Keratinocyte (primary cell): ENCODE results near the gene NHSL1. TPM values are rescaled to one million over a fixed set of nuclear protein-coding genes. Genes with fewer than 3 reads are reported as not detected.

Source experiments
- DNase-seq: peaks from one replicate; pipeline ENCODE4 v3.0.0-alpha.2; 2011; ENCODE audit warnings: low read depth, missing footprints, low spot score
- FAIRE-seq: peaks from 2 replicates; lab custom pipeline; 2011; peaks lifted over from hg19 to GRCh38; lab: Jason Lieb, UNC
- H2AFZ ChIP-seq: 2 replicates; pipeline ENCODE4 v1.6.0; 2012; ENCODE audit warnings: low read length, control low read depth, inconsistent platforms; ENCODE audit not compliant: control insufficient read depth
- H3K27ac ChIP-seq: 2 replicates; pipeline ENCODE4 v1.5.1; 2011; ENCODE audit warnings: low read length; ENCODE audit not compliant: control insufficient read depth, insufficient read depth
- H3K27me3 ChIP-seq: 3 replicates; pipeline ENCODE4 v1.6.0; 2011; ENCODE audit warnings: low read length; ENCODE audit not compliant: control insufficient read depth, insufficient read depth; ENCODE audit errors: extremely low read depth
- H3K36me3 ChIP-seq, 2 experiments: 2 replicates in 1 of 2; 3 replicates in 1 of 2; pipeline ENCODE4 v1.5.1; 2011; ENCODE audit warnings: low read length in 2 of 2, mild to moderate bottlenecking in 1 of 2; ENCODE audit not compliant: control insufficient read depth in 2 of 2, insufficient read depth in 2 of 2; ENCODE audit errors: extremely low read depth in 1 of 2
- H3K4me1 ChIP-seq: 3 replicates; pipeline ENCODE4 v1.5.1; 2011; ENCODE audit warnings: low read length; ENCODE audit not compliant: control insufficient read depth, insufficient read depth; ENCODE audit errors: extremely low read depth
- H3K4me2 ChIP-seq: 3 replicates; pipeline ENCODE4 v1.6.0; 2011; ENCODE audit warnings: low read depth, low read length; ENCODE audit not compliant: control insufficient read depth, insufficient read depth; ENCODE audit errors: extremely low read depth
- H3K4me3 ChIP-seq, 3 experiments: fragments of 200-600 bp in 1 of 3; sonication (generic) in 1 of 3; 2 replicates in 2 of 3; 3 replicates in 1 of 3; pipeline ENCODE4 v1.5.1; 2011 to 2016; ENCODE audit warnings: low read length in 3 of 3, mild to moderate bottlenecking in 3 of 3, control low read depth in 2 of 3, inconsistent platforms in 1 of 3, low read depth in 1 of 3, mixed read lengths in 1 of 3, mixed run types in 1 of 3, moderate library complexity in 1 of 3; ENCODE audit not compliant: control insufficient read depth in 2 of 3, insufficient read depth in 2 of 3; ENCODE audit errors: extremely low read depth in 1 of 3
- H3K79me2 ChIP-seq: 2 replicates; pipeline ENCODE4 v1.6.0; 2012; ENCODE audit warnings: low read length; ENCODE audit not compliant: control insufficient read depth, insufficient read depth
- H3K9ac ChIP-seq: 3 replicates; pipeline ENCODE4 v1.6.0; 2011; ENCODE audit warnings: low read length; ENCODE audit not compliant: control insufficient read depth, insufficient read depth; ENCODE audit errors: extremely low read depth
- H3K9me1 ChIP-seq: 3 replicates; pipeline ENCODE4 v1.6.0; 2011; ENCODE audit warnings: low read length; ENCODE audit not compliant: control insufficient read depth, insufficient read depth; ENCODE audit errors: extremely low read depth
- H3K9me3 ChIP-seq: 2 replicates; pipeline ENCODE4 v1.5.1; 2012; ENCODE audit warnings: low read depth, low read length; ENCODE audit not compliant: control insufficient read depth
- H4K20me1 ChIP-seq: 3 replicates; pipeline ENCODE4 v1.6.0; 2011; ENCODE audit warnings: low read length; ENCODE audit not compliant: control insufficient read depth, insufficient read depth; ENCODE audit errors: extremely low read depth
- EZH2 ChIP-seq: IDR thresholded peaks from one replicate; pipeline ENCODE4 v1.6.1; 2012; ENCODE audit warnings: inconsistent platforms, mild to moderate bottlenecking, low read length, moderate library complexity
- dilution Hi-C: fragments of 300-500 bp; cut with MboI; formaldehyde crosslinking; loops from one replicate; pipeline ENCODE4 v1.7.0; 2020; ENCODE audit warnings: low sequenced_read_pairs; ENCODE audit not compliant: extremely low pct_ligation_motif_present
- polyA plus RNA-seq, 5 experiments: library from polyadenylated mRNA; depleted of rRNA in 3 of 5; stranded (reverse) in 3 of 5; stranded (forward) in 1 of 5; unstranded in 1 of 5; fragments of >200 nt; gene quantifications; 1 replicate in 1 of 5; 2 replicates in 3 of 5; 3 replicates in 1 of 5; pipeline versions ENCODE4 v1.2.1 to v1.2.3, GENCODE V29; 2011 to 2012; ENCODE audit warnings: missing spikeins in 2 of 5, low read depth in 1 of 5, low replicate concordance in 1 of 5
- TF ChIP-seq, protein P1 (sequence below), 3 experiments: IDR thresholded peaks in 1 of 3; conservative IDR thresholded peaks in 1 of 3; optimal IDR thresholded peaks in 1 of 3; 2 replicates in 2 of 3; 3 replicates in 1 of 3; pipeline versions ENCODE3 to v1.5.1; 2011; ENCODE audit warnings: low read length in 3 of 3, mild to moderate bottlenecking in 3 of 3, moderate library complexity in 2 of 3, control low read depth in 1 of 3, inconsistent platforms in 1 of 3; ENCODE audit not compliant: insufficient read depth in 2 of 3; ENCODE audit errors: extremely low read depth in 1 of 3

Gene NHSL1
- polyA plus RNA-seq, 1 donor (not counting 4 experiments of a cell fraction or from before 2014, with no cell fraction given) = 11.8 TPM

DNA sequence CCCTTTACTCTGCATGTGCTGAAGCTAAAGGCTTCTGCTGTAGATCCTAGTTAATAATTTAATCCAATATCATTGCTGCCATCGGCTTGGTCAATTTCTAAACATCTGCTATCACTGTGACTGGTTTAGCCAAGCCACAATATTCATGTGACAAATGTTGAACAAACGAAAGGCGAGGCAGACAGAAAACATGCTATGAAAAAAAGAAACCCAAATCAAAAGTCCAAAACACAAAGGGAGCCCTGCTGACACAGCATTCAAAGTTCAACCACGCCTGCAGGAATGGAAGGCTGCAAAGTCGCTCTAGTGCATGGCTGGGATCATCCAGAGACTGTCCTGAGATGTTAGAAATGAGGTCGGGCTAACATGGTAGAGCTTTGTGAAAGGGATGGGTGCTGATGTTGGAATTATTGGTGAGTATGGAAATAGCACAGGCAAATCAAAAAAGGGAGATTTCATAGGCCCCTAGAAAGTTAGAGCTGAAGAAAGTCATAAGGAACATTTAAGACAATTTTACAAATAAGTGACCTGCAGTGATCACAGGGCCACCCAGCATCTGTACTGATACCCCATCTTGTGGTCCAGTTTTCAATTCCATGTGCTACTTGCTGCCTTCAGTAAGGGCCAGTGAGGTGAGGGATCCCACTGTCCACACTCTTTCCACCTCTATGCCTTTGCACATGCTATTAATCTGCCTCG, 8.8 kb upstream of the NHSL1 start:
- H3K36me3 ChIP-seq = no peaks in the 10 kb centered on the region
- dilution Hi-C loops = no loop called here
- peaks cover 19% of the 10 kb centered on the region for H3K79me2 ChIP-seq
- H3K4me3 ChIP-seq = no peak overlapping the region
- no peaks in the 10 kb centered on the region for H4K20me1 ChIP-seq
- no peak overlapping the region for H2AFZ ChIP-seq
- H3K27me3 ChIP-seq = no peaks in the 10 kb centered on the region
- no peak overlapping the region for H3K27ac ChIP-seq
- FAIRE-seq (no peak), DNase-seq (no peak)
- TF ChIP-seq EZH2 = no peak
- TF ChIP-seq, protein P1, sequence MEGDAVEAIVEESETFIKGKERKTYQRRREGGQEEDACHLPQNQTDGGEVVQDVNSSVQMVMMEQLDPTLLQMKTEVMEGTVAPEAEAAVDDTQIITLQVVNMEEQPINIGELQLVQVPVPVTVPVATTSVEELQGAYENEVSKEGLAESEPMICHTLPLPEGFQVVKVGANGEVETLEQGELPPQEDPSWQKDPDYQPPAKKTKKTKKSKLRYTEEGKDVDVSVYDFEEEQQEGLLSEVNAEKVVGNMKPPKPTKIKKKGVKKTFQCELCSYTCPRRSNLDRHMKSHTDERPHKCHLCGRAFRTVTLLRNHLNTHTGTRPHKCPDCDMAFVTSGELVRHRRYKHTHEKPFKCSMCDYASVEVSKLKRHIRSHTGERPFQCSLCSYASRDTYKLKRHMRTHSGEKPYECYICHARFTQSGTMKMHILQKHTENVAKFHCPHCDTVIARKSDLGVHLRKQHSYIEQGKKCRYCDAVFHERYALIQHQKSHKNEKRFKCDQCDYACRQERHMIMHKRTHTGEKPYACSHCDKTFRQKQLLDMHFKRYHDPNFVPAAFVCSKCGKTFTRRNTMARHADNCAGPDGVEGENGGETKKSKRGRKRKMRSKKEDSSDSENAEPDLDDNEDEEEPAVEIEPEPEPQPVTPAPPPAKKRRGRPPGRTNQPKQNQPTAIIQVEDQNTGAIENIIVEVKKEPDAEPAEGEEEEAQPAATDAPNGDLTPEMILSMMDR (optimal IDR thresholded peaks at IDR 0.05 in 1 of 3, IDR thresholded peaks at IDR 0.05 in 1 of 3, conservative IDR thresholded peaks at IDR 0.05 in 1 of 3; ENCODE audit: extremely low read depth in 1 of 3, insufficient read depth in 2 of 3, low read length in 3 of 3) = no peak
- no peak overlapping the region for H3K4me2 ChIP-seq
- H3K9me3 ChIP-seq = no peaks in the 10 kb centered on the region
- no peaks in the 10 kb centered on the region for H3K4me1 ChIP-seq
- H3K9ac ChIP-seq = no peak overlapping the region
- H3K9me1 ChIP-seq = no peaks in the 10 kb centered on the region

DNA sequence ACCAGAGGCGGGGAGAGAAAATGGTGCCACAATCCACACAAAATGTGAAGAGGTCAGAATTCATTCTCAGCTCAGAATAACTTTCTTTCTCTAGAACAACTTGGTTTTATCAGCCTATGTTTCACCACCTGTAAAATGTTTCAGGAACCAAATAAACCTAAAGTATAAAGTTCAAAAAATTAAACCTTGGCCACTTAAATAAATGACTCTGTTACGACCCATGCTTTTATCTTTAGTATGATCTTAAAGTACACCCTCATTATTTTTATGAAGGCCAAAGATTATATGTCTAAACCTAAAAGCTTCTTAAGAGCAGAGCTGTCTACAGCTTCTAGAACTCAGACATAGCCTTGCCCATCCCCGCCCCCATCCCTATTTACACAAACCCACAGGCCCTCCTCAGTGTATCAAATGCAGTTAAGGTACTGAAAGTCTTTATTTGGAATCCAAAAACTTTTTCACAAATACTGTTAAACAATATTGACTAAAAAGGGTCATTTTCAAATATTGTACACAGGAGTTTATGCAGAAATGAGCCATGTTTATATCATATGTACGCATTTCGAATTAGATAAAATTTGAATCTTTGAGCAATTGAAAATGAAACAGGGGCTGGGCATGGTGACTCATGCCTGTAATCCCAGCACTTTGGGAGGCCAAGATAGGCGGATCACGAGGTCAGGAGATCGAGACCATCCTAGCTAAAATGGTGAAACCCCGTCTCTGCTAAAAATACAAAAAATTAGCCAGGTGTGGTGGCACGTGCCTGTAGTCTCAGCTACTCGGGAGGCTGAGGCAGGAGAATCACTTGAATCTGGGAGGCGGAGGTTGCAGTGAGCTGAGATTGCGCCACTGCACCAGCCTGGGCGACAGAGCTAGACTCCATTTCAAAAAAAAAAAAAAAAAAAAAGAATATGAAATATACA, 5.7 kb upstream of the NHSL1 start:
- Histone ChIP-seq H3K9ac (no peak overlapping the region), H2AFZ (no peak overlapping the region), H4K20me1 (no peaks in the 10 kb centered on the region), H3K4me1 (peaks cover 2% of the 10 kb centered on the region), H3K79me2 (peaks cover 21% of the 10 kb centered on the region), H3K4me2 (no peak overlapping the region), H3K27ac (no peak overlapping the region), H3K27me3 (no peaks in the 10 kb centered on the region), H3K4me3 (no peak overlapping the region), H3K9me3 (no peaks in the 10 kb centered on the region), H3K36me3 (no peaks in the 10 kb centered on the region), H3K9me1 (no peaks in the 10 kb centered on the region)
- no peak for TF ChIP-seq EZH2
- TF ChIP-seq, protein P1 (optimal IDR thresholded peaks at IDR 0.05 in 1 of 3, IDR thresholded peaks at IDR 0.05 in 1 of 3, conservative IDR thresholded peaks at IDR 0.05 in 1 of 3; ENCODE audit: extremely low read depth in 1 of 3, insufficient read depth in 2 of 3, low read length in 3 of 3) = no peak
- DNase-seq = no peak
- no peak for FAIRE-seq
- dilution Hi-C loops = no loop called here
